Left lung (tissue), 10 donors: ENCODE measurements around the gene DCD. TPM values are rescaled to one million over a fixed set of nuclear protein-coding genes. Genes with fewer than 3 reads are reported as not detected.

Experiments
- ATAC-seq: fragments of 200-7000 bp; cut with Tn5 transposase; one replicate; pipeline ENCODE4 v1.9.1; 2020; ENCODE audit warnings: moderate library complexity
- DNase-seq, 4 donors: peaks; one replicate each; pipeline ENCODE4 v3.0.0-alpha.2; 2013 to 2020
- H3K27ac ChIP-seq, 2 donors: fragments of 200-600 bp; sonication (generic) in 1 of 2; one replicate each; pipeline versions ENCODE4 v1.5.0 to v1.8.0; 2020 to 2021
- H3K27me3 ChIP-seq, 2 donors: fragments of 200-600 bp; sonication (generic) in 1 of 2; one replicate each; pipeline versions ENCODE4 v1.5.0 to v1.8.0; 2020 to 2021
- H3K36me3 ChIP-seq, 2 donors: fragments of 200-600 bp; sonication (generic) in 1 of 2; one replicate each; pipeline versions ENCODE4 v1.5.0 to v1.8.0; 2020 to 2021
- H3K4me1 ChIP-seq, 2 donors: fragments of 200-600 bp; one replicate each; pipeline ENCODE4 v1.8.0; 2021
- H3K4me3 ChIP-seq, 2 donors: fragments of 200-600 bp; sonication (generic) in 1 of 2; one replicate each; pipeline versions ENCODE4 v1.5.0 to v1.8.0; 2020 to 2021; ENCODE audit warnings: mild to moderate bottlenecking in 1 of 2
- H3K9me3 ChIP-seq, 2 donors: fragments of 200-600 bp; sonication (generic) in 1 of 2; one replicate each; pipeline versions ENCODE4 v1.5.0 to v1.8.0; 2020 to 2021
- CTCF ChIP-seq, 2 donors: fragments of 200-600 bp; sonication (generic) in 1 of 2; IDR thresholded peaks; one replicate each; pipeline versions ENCODE4 v1.5.0 to v1.8.0; 2021; ENCODE audit warnings: antibody characterized with exemption in 2 of 2
- intact Hi-C, 2 donors: fragments of 100-400 bp; cut with DNase I; formaldehyde crosslinking; loops; one replicate each; pipeline versions ENCODE4 v1.11.2 to v1.14.2; 2022
- polyA plus RNA-seq, 6 donors: library from polyadenylated mRNA; unstranded; fragments of 120-200 nt; gene quantifications; one replicate each; pipeline ENCODE4 v1.2.1, GENCODE V29; 2013; ENCODE audit not compliant: insufficient read length in 6 of 6
- total RNA-seq, 2 donors: library from RNA; stranded (reverse); fragmentation: NEBNext Ultra II Directional; extraction: Animal tissue kit (Norgen Biotek cat#: 25700); gene quantifications; one replicate each; pipeline ENCODE4 v1.2.1, GENCODE V29; 2021
- donor health status: DM: no; HTN: yes; CAD: no.
- donor health status: DM: no; HTN: no; CAD: no.

Gene DCD
- total and polyA plus RNA-seq, 8 donors = not detected

- TF ChIP-seq CTCF (IDR thresholded peaks at IDR 0.05) = no peak
- H3K4me1 ChIP-seq = no peaks in the 10 kb centered on the region
- DNase-seq = no peak
- H3K27ac ChIP-seq = no peak overlapping the region
- intact Hi-C loops = no loop called here
- H3K36me3 ChIP-seq = no peaks in the 10 kb centered on the region
- no peak overlapping the region for H3K4me3 ChIP-seq
- H3K27me3 ChIP-seq = peaks cover 0 to 37% of the 10 kb centered on the region in 2 donors
- ATAC-seq = no peak
- no peaks in the 10 kb centered on the region for H3K9me3 ChIP-seq
These were observed 40.3 kb upstream of the DCD start for GRCh38 chr12:54688309-54689033.

- Histone ChIP-seq H3K9me3 (no peaks in the 10 kb centered on the region), H3K4me1 (no peaks in the 10 kb centered on the region), H3K36me3 (no peaks in the 10 kb centered on the region), H3K27ac (no peak overlapping the region), H3K4me3 (no peak overlapping the region), H3K27me3 (peaks cover 0 to 54% of the 10 kb centered on the region in 2 donors)
- no peak for DNase-seq
- no peak for TF ChIP-seq CTCF (IDR thresholded peaks at IDR 0.05)
- intact Hi-C loops = no loop called here
- peak; percentile 66 for ATAC-seq
These were observed 36.8 kb upstream of the DCD start for GRCh38 chr12:54684636-54685630.

- Histone ChIP-seq H3K9me3 (no peaks in the 10 kb centered on the region), H3K27ac (no peak overlapping the region), H3K4me1 (no peaks in the 10 kb centered on the region), H3K4me3 (no peak overlapping the region), H3K27me3 (peaks cover 0 to 49% of the 10 kb centered on the region in 2 donors), H3K36me3 (no peaks in the 10 kb centered on the region)
- no peak for TF ChIP-seq CTCF (IDR thresholded peaks at IDR 0.05)
- ATAC-seq (no peak), DNase-seq (no peak)
- intact Hi-C loops = no loop called here
These were observed 35.2 kb upstream of the DCD start for GRCh38 chr12:54683398-54683797.

- H3K27me3 ChIP-seq = peaks cover 0 to 50% of the 10 kb centered on the region in 2 donors
- H3K4me3 ChIP-seq = no peak overlapping the region
- no peaks in the 10 kb centered on the region for H3K36me3 ChIP-seq
- no peak for ATAC-seq
- H3K9me3 ChIP-seq = no peaks in the 10 kb centered on the region
- H3K27ac ChIP-seq = no peak overlapping the region
- no peak for TF ChIP-seq CTCF (IDR thresholded peaks at IDR 0.05)
- intact Hi-C loops = no loop called here
- no peak for DNase-seq
- H3K4me1 ChIP-seq = no peaks in the 10 kb centered on the region
These were observed 34.5 kb upstream of the DCD start for GRCh38 chr12:54682674-54683073.

- peak; percentile 49 for ATAC-seq
- Histone ChIP-seq H3K27ac (no peak overlapping the region), H3K27me3 (peaks cover 0 to 50% of the 10 kb centered on the region in 2 donors), H3K36me3 (no peaks in the 10 kb centered on the region), H3K4me1 (no peaks in the 10 kb centered on the region), H3K9me3 (no peaks in the 10 kb centered on the region), H3K4me3 (no peak overlapping the region)
- DNase-seq = no peak
- TF ChIP-seq CTCF (IDR thresholded peaks at IDR 0.05) = peak; percentile 25 to 39
- intact Hi-C loops = no loop called here
These were observed 32.2 kb upstream of the DCD start for GRCh38 chr12:54680374-54680773.
